Panc1 (cell line): ENCODE data around the gene LENEP. TPM values are rescaled to one million over a fixed set of nuclear protein-coding genes. Genes with fewer than 3 reads are reported as not detected.

ENCODE experiments used
- ATAC-seq: fragments of 200-7000 bp; cut with Tn5 transposase; 2 replicates; pipeline ENCODE4 v1.9.1; 2020; ENCODE audit warnings: mild to moderate bottlenecking, moderate library complexity
- BruUV-seq: library from RNA; stranded (reverse); fragments of 400-500 nt; replicated peaks from 2 replicates; lab custom pipeline; 2021; lab: Mats Ljungman, UMichigan
- CTCF ChIA-PET: fragments of 300-600 bp; sonication (Branson Sonifier 250); formaldehyde crosslinking; loops from one replicate; lab custom pipeline; 2022; ENCODE audit warnings: antibody characterized with exemption; lab: Charles Lee
- POLR2A ChIA-PET: fragments of 300-600 bp; sonication (Branson Sonifier 250); formaldehyde crosslinking; loops from one replicate; lab custom pipeline; 2022; ENCODE audit warnings: antibody characterized with exemption; lab: Charles Lee
- DNase-seq: peaks from one replicate; pipeline ENCODE4 v3.0.0-alpha.2; 2010; ENCODE audit warnings: low read depth, low spot score
- H3K27ac ChIP-seq: 2 replicates; pipeline ENCODE4 v1.5.1; 2011; ENCODE audit warnings: mild to moderate bottlenecking, low read length, inconsistent platforms
- H3K27me3 ChIP-seq: fragments of 200-500 bp; sonication (Bioruptor generic); 2 replicates; pipeline ENCODE4 v1.6.0; 2014; ENCODE audit warnings: low read length, inconsistent platforms; ENCODE audit not compliant: control insufficient read depth, insufficient read depth
- H3K36me3 ChIP-seq: fragments of 200-500 bp; sonication (Bioruptor generic); 2 replicates; pipeline ENCODE4 v1.5.1; 2014; ENCODE audit warnings: inconsistent platforms, mild to moderate bottlenecking, low read length, moderate library complexity; ENCODE audit not compliant: control insufficient read depth, insufficient read depth
- H3K4me1 ChIP-seq: 2 replicates; pipeline ENCODE4 v1.5.1; 2011; ENCODE audit warnings: inconsistent platforms, mild to moderate bottlenecking, low read length, moderate library complexity; ENCODE audit not compliant: control insufficient read depth, insufficient read depth
- H3K4me3 ChIP-seq, 2 experiments: 2 replicates each; pipeline ENCODE4 v1.5.1; 2011 to 2012; ENCODE audit warnings: low read depth in 2 of 2, low read length in 2 of 2, mild to moderate bottlenecking in 2 of 2, inconsistent platforms in 1 of 2, moderate library complexity in 1 of 2
- H3K9me3 ChIP-seq: fragments of 200-500 bp; sonication (Bioruptor generic); 2 replicates; pipeline ENCODE4 v1.5.1; 2014; ENCODE audit warnings: low read depth, mild to moderate bottlenecking, inconsistent platforms, low read length, moderate library complexity; ENCODE audit not compliant: control insufficient read depth, insufficient read depth
- POLR2AphosphoS5 ChIP-seq: IDR thresholded peaks from 2 replicates; pipeline ENCODE4 v1.6.1; 2012; ENCODE audit warnings: mild to moderate bottlenecking, low read depth, low read length, moderate library complexity
- SIN3A ChIP-seq: IDR thresholded peaks from 2 replicates; pipeline ENCODE4 v1.6.1; 2012; ENCODE audit warnings: low read depth, mild to moderate bottlenecking, low read length, moderate library complexity, borderline replicate concordance; ENCODE audit not compliant: insufficient read depth
- TCF7L2 ChIP-seq: IDR thresholded peaks from 2 replicates; pipeline ENCODE4 v1.6.1; 2011; ENCODE audit warnings: mild to moderate bottlenecking, low read depth, low read length, inconsistent platforms
- in situ Hi-C: cut with HindIII; loops from 2 replicates; pipeline ENCODE4 v1.10.0; 2016; ENCODE audit warnings: low sequenced_read_pairs, low pct_unique_long_range_greater_than_20kb
- intact Hi-C: fragments of 100-400 bp; cut with micrococcal nuclease; formaldehyde crosslinking; loops from one replicate; pipeline ENCODE4 v1.10.0; 2022; ENCODE audit not compliant: unreplicated experiment
- total RNA-seq: library from RNA; stranded (reverse); gene quantifications from one replicate; pipeline ENCODE4 v1.2.1, GENCODE V29; 2021; ENCODE audit not compliant: unreplicated experiment
- TF ChIP-seq, protein P1 (sequence below), 2 experiments: IDR thresholded peaks; 2 replicates each; pipeline ENCODE4 v1.6.1; 2011 to 2012; ENCODE audit warnings: low read depth in 2 of 2, control low read depth in 1 of 2, low read length in 1 of 2, mild to moderate bottlenecking in 1 of 2, moderate library complexity in 1 of 2; ENCODE audit not compliant: insufficient read depth in 1 of 2
- TF ChIP-seq, protein P2 (sequence below): fragments of 450-650 bp; IDR thresholded peaks from 2 replicates; pipeline ENCODE4 v1.5.1; 2017; ENCODE audit warnings: mild to moderate bottlenecking

The LENEP gene
- total RNA-seq, 1 experiment from 2014 or later, result 0.67 TPM

DNA sequence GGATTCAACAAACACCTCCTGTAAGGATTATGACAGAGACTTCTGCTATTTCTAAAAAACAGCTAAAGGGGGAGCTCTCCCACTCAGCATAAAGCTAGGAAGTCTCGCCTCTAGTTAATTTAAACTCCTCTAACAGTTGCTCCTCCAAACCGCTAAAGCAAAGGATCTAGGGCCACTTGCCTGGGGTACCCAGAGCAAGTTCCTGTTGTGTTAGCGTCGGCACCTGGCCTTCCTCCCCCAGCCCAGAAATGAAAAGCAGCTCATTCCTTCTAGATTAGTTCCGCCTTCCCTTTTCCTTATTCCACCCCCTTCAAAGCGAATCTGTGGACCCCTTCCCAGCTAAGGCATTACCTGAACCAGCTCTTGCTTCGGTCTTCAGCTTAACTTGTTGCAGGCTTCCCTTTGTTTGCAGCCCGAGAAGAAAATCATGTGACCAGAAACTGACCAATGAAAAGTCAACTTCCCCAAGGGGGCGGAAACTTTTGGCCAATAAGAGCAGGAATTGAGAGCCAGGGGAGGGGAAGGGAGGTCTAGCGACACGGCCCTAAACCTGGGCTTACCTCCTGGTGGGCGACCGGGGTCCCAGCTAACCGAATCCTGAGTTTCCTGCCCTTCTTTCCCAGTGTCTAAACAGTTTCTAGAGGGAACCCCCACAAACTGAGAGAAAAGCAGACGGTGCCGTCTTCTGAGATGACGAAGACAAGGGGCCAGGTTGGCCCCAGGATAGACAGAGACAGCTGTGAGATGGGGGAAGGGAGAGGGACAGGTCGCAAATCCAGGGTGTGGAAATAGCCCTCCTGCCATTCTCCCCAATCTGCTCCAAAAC lies 37.5 kb upstream of the LENEP start, which contains the start of gene PBXIP1:
TSS of gene PBXIP1 (minus strand) at position 382 of the 826 bp plus-strand sequence. CDS start 2,378 bp downstream, outside the sequence.
- intact Hi-C loops, result loop anchor here (2.0 to 10.0 kb wide), 2 partner anchors 105 to 391 kb away; partner anchors contain the start of gene CHRNB2
- H3K27me3 ChIP-seq, result no peaks in the 10 kb centered on the region
- H3K4me3 ChIP-seq, result peak within 1 kb of the TSS; percentile 78 to 93
- in situ Hi-C loops, result no loop called here
- DNase-seq (no peak), ATAC-seq (peak; percentile 90)
- POLR2A ChIA-PET, result interaction anchor here (0.6 to 1.3 kb wide), 5 partner anchors 18 to 201 kb away, joined by 3 to 9 read pairs (median 3); partner anchors contain the start of gene PMVK
- peak within 1 kb of the TSS; percentile 83 for H3K27ac ChIP-seq
- CTCF ChIA-PET, result no interaction called here
- peaks cover 2% of the 10 kb centered on the region; the same call in 1 of the 2 replicates for H3K36me3 ChIP-seq
- TF ChIP-seq, protein P1, sequence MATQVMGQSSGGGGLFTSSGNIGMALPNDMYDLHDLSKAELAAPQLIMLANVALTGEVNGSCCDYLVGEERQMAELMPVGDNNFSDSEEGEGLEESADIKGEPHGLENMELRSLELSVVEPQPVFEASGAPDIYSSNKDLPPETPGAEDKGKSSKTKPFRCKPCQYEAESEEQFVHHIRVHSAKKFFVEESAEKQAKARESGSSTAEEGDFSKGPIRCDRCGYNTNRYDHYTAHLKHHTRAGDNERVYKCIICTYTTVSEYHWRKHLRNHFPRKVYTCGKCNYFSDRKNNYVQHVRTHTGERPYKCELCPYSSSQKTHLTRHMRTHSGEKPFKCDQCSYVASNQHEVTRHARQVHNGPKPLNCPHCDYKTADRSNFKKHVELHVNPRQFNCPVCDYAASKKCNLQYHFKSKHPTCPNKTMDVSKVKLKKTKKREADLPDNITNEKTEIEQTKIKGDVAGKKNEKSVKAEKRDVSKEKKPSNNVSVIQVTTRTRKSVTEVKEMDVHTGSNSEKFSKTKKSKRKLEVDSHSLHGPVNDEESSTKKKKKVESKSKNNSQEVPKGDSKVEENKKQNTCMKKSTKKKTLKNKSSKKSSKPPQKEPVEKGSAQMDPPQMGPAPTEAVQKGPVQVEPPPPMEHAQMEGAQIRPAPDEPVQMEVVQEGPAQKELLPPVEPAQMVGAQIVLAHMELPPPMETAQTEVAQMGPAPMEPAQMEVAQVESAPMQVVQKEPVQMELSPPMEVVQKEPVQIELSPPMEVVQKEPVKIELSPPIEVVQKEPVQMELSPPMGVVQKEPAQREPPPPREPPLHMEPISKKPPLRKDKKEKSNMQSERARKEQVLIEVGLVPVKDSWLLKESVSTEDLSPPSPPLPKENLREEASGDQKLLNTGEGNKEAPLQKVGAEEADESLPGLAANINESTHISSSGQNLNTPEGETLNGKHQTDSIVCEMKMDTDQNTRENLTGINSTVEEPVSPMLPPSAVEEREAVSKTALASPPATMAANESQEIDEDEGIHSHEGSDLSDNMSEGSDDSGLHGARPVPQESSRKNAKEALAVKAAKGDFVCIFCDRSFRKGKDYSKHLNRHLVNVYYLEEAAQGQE (IDR thresholded peaks at IDR 0.05; ENCODE audit: insufficient read depth in 1 of 2, low read depth in 2 of 2, low read length in 1 of 2), result no peak
- TF ChIP-seq TCF7L2 (no peak), SIN3A (no peak)
- peaks cover 32% of the 10 kb centered on the region for H3K4me1 ChIP-seq
- BruUV-seq, result no TSS peak
- no peaks in the 10 kb centered on the region for H3K9me3 ChIP-seq

- Histone ChIP-seq H3K27me3 (no peaks in the 10 kb centered on the region), H3K9me3 (no peaks in the 10 kb centered on the region), H3K4me1 (peaks cover 32% of the 10 kb centered on the region), H3K27ac (peak overlapping the region; percentile 83), H3K4me3 (peak overlapping the region; percentile 78 to 93), H3K36me3 (peaks cover 3% of the 10 kb centered on the region; the same call in 1 of the 2 replicates)
- CTCF ChIA-PET, result no interaction called here
- DNase-seq (no peak), ATAC-seq (peak; percentile 7; the same call in 1 of the 2 replicates)
- no peak for TF ChIP-seq TCF7L2
- TF ChIP-seq POLR2AphosphoS5, result peak; percentile 47; the same call in 1 of the 2 replicates
- TF ChIP-seq SIN3A, result 0 out of 2 replicates have a peak, but pooled peaks have one; percentile 21
- TF ChIP-seq, protein P2, sequence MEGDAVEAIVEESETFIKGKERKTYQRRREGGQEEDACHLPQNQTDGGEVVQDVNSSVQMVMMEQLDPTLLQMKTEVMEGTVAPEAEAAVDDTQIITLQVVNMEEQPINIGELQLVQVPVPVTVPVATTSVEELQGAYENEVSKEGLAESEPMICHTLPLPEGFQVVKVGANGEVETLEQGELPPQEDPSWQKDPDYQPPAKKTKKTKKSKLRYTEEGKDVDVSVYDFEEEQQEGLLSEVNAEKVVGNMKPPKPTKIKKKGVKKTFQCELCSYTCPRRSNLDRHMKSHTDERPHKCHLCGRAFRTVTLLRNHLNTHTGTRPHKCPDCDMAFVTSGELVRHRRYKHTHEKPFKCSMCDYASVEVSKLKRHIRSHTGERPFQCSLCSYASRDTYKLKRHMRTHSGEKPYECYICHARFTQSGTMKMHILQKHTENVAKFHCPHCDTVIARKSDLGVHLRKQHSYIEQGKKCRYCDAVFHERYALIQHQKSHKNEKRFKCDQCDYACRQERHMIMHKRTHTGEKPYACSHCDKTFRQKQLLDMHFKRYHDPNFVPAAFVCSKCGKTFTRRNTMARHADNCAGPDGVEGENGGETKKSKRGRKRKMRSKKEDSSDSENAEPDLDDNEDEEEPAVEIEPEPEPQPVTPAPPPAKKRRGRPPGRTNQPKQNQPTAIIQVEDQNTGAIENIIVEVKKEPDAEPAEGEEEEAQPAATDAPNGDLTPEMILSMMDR, result no peak
- intact Hi-C loops, result loop anchor here (2.0 to 10.0 kb wide), 2 partner anchors 104 to 392 kb away; partner anchors contain the start of gene CHRNB2
- BruUV-seq, result no TSS peak
- POLR2A ChIA-PET, result interaction anchor here (0.6 to 1.1 kb wide), 2 partner anchors 17 to 201 kb away, joined by 3 to 6 read pairs; no protein-coding TSS in a partner anchor
- in situ Hi-C loops, result no loop called here
Measured at GRCh38 chr1:154956544-154956941, 36.8 kb upstream of the LENEP start.
